DOHH2 (cell line): ENCODE results near the gene ADGRL3.

Experiments
- CTCF ChIP-seq: fragments of 200-600 bp; sonication (generic); IDR thresholded peaks from one replicate; pipeline ENCODE4 v1.5.1; 2014; ENCODE audit warnings: antibody characterized with exemption, mild to moderate bottlenecking, low read depth, low read length; ENCODE audit not compliant: poor library complexity, severe bottlenecking
- EZH2phosphoT487 ChIP-seq: fragments of 200-600 bp; sonication (generic); IDR thresholded peaks from 2 replicates; pipeline ENCODE4 v1.6.1; 2017; ENCODE audit warnings: borderline replicate concordance, mild to moderate bottlenecking, antibody characterized with exemption, low read length, moderate library complexity, mixed read lengths

- TF ChIP-seq CTCF (no peak), EZH2phosphoT487 (no peak)
Observed at GRCh38 chr4:61254406-61254805, 54.3 kb downstream of the ADGRL3 start.
